ENCODE measurements around the gene CYP39A1. TPM values are rescaled to one million over a fixed set of nuclear protein-coding genes. Genes with fewer than 3 reads are reported as not detected.

The CYP39A1 gene, protein sequence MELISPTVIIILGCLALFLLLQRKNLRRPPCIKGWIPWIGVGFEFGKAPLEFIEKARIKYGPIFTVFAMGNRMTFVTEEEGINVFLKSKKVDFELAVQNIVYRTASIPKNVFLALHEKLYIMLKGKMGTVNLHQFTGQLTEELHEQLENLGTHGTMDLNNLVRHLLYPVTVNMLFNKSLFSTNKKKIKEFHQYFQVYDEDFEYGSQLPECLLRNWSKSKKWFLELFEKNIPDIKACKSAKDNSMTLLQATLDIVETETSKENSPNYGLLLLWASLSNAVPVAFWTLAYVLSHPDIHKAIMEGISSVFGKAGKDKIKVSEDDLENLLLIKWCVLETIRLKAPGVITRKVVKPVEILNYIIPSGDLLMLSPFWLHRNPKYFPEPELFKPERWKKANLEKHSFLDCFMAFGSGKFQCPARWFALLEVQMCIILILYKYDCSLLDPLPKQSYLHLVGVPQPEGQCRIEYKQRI
- under 0.01 and 0.22 TPM in 2 replicates for total RNA-seq (2012; rRNA removed)

DNA sequence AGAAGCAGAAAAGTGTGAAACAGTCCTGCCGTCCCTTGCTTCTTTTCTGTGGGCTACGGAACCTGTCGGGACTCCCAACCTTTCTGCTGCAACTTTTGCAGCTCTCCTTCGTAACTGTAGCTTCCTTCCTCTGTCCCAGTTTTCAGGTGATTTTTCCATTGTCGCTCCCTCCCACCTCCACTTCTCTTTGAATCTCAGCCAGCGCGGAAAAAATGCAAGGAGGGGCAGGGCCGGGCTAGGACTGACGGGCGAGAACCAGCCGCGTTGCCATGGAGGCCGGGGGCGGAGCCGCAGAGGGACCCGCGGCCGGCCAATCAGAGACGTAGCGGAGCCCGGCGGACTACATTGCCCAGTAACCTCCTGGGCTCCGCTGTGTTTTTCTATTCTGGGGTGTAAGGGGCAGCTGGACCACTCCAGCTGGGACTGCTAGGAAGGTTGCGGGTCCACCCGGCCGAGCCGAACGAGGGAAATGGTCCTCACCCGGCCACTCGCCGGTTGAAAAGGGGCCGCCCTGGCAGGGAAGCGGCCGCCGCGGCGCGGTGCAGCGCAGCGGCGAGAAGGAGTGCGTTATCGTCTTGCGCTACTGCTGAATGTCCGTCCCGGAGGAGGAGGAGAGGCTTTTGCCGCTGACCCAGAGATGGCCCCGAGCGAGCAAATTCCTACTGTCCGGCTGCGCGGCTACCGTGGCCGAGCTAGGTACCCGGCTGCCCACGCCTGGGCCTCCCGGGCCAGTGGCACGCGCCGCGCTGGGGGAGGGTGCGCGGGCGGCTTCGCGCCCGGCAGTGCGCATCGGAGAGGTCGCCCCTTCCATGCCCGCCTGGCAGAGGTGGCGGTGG, at the start of gene CYP39A1, which contains the start of gene SLC25A27:
Gene CYP39A1, minus strand, starts transcription at position 216 of the 836 bp plus-strand sequence. CDS start 236 bp downstream, outside the sequence.
Gene SLC25A27, plus strand, starts transcription at position 373 of the 836 bp plus-strand sequence. Its CDS starts 218 bp downstream, at position 591.
- peaks cover 4% of the 10 kb centered on the region for H3K4me1 ChIP-seq (ENCODE audit: control insufficient read depth, insufficient read depth, low read length)
- peak within 1 kb of the TSS; percentile 87 for H3K4me2 ChIP-seq (ENCODE audit: low read length)
- H3K4me3 ChIP-seq (ENCODE audit: low read length) = peak within 1 kb of the TSS; percentile 91
- H3K9me3 ChIP-seq (replicated peaks; ENCODE audit: low read length) = no peaks in the 10 kb centered on the region
- H3K36me3 ChIP-seq (ENCODE audit: insufficient read depth, low read length) = no peaks in the 10 kb centered on the region
- no peaks in the 10 kb centered on the region for H3K27me3 ChIP-seq (ENCODE audit: control insufficient read depth, insufficient read depth, low read length)
- peak within 1 kb of the TSS; percentile 77 for H3K9ac ChIP-seq (ENCODE audit: low read depth, low read length)

- Histone ChIP-seq H3K9me3 (replicated peaks; ENCODE audit: low read length) (no peaks in the 10 kb centered on the region), H3K36me3 (ENCODE audit: insufficient read depth, low read length) (no peaks in the 10 kb centered on the region)
Measured at GRCh38 chr6:46699970-46700369, 47.4 kb upstream of the CYP39A1 start.

GRCh38 chr6:46690911-46691451, 38.4 kb upstream of the CYP39A1 start:
- H3K36me3 ChIP-seq (ENCODE audit: insufficient read depth, low read length) = no peaks in the 10 kb centered on the region
- H3K9me3 ChIP-seq (replicated peaks; ENCODE audit: low read length) = no peaks in the 10 kb centered on the region
- H3K4me3 ChIP-seq (ENCODE audit: low read length) = no peak overlapping the region
- H3K27me3 ChIP-seq (ENCODE audit: control insufficient read depth, insufficient read depth, low read length) = no peaks in the 10 kb centered on the region
- no peak overlapping the region for H3K9ac ChIP-seq (ENCODE audit: low read depth, low read length)
- H3K4me1 ChIP-seq (ENCODE audit: control insufficient read depth, insufficient read depth, low read length) = peaks cover 7% of the 10 kb centered on the region
- no peak overlapping the region for H3K4me2 ChIP-seq (ENCODE audit: low read length)

More at GRCh38 chr6:46699970-46700369, 47.4 kb upstream of the CYP39A1 start:
- no peak overlapping the region for H3K9ac ChIP-seq (ENCODE audit: low read depth, low read length)
- peaks cover 11% of the 10 kb centered on the region for H3K27me3 ChIP-seq (ENCODE audit: control insufficient read depth, insufficient read depth, low read length)
- no peaks in the 10 kb centered on the region for H3K4me1 ChIP-seq (ENCODE audit: control insufficient read depth, insufficient read depth, low read length)
- no peak overlapping the region for H3K4me3 ChIP-seq (ENCODE audit: low read length)
- no peak overlapping the region for H3K4me2 ChIP-seq (ENCODE audit: low read length)

GRCh38 chr6:46690141-46690755, 37.6 kb upstream of the CYP39A1 start:
- Histone ChIP-seq H3K4me1 (ENCODE audit: control insufficient read depth, insufficient read depth, low read length) (peaks cover 7% of the 10 kb centered on the region), H3K36me3 (ENCODE audit: insufficient read depth, low read length) (no peaks in the 10 kb centered on the region), H3K4me3 (ENCODE audit: low read length) (no peak overlapping the region), H3K9me3 (replicated peaks; ENCODE audit: low read length) (no peaks in the 10 kb centered on the region), H3K27me3 (ENCODE audit: control insufficient read depth, insufficient read depth, low read length) (no peaks in the 10 kb centered on the region), H3K9ac (ENCODE audit: low read depth, low read length) (no peak overlapping the region), H3K4me2 (ENCODE audit: low read length) (no peak overlapping the region)

DNA sequence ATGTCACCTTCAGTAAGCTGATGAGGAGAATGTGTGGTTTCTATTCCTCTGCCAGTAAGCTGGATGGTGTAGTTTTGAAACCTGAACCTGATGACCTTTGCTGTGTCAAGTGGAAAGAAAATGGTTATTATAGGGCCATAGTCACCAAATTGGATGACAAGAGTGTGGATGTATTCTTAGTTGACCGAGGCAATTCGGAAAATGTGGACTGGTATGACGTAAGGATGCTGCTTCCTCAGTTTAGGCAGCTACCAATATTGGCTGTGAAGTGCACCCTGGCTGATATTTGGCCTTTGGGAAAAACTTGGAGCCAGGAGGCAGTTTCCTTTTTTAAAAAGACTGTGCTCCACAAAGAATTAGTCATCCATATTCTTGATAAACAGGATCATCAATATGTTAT, 37.0 kb upstream of the CYP39A1 start:
- no peaks in the 10 kb centered on the region for H3K27me3 ChIP-seq (ENCODE audit: control insufficient read depth, insufficient read depth, low read length)
- no peaks in the 10 kb centered on the region for H3K9me3 ChIP-seq (replicated peaks; ENCODE audit: low read length)
- no peak overlapping the region for H3K4me3 ChIP-seq (ENCODE audit: low read length)
- H3K9ac ChIP-seq (ENCODE audit: low read depth, low read length) = no peak overlapping the region
- H3K4me2 ChIP-seq (ENCODE audit: low read length) = no peak overlapping the region
- no peaks in the 10 kb centered on the region for H3K36me3 ChIP-seq (ENCODE audit: insufficient read depth, low read length)
- H3K4me1 ChIP-seq (ENCODE audit: control insufficient read depth, insufficient read depth, low read length) = peaks cover 8% of the 10 kb centered on the region

DNA sequence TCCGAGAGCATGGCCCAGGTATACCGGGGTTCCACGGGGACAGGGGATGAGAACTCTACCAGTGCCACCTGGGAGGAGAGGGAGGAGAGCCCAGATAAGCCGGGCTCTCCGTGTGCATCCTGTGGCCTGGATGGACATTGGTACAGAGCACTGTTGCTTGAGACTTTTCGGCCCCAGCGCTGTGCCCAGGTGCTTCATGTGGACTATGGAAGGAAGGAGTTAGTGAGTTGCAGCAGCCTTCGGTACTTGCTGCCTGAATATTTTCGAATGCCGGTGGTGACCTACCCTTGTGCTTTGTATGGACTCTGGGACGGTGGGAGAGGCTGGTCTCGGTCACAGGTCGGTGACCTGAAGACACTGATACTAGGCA, 36.3 kb upstream of the CYP39A1 start:
- Histone ChIP-seq H3K9ac (ENCODE audit: low read depth, low read length) (no peak overlapping the region), H3K4me2 (ENCODE audit: low read length) (no peak overlapping the region)

GRCh38 chr6:46688117-46688965, 35.7 kb upstream of the CYP39A1 start:
- Histone ChIP-seq H3K4me2 (ENCODE audit: low read length) (no peak overlapping the region), H3K27me3 (ENCODE audit: control insufficient read depth, insufficient read depth, low read length) (no peaks in the 10 kb centered on the region), H3K4me1 (ENCODE audit: control insufficient read depth, insufficient read depth, low read length) (peaks cover 13% of the 10 kb centered on the region), H3K9ac (ENCODE audit: low read depth, low read length) (no peak overlapping the region), H3K9me3 (replicated peaks; ENCODE audit: low read length) (no peaks in the 10 kb centered on the region), H3K36me3 (ENCODE audit: insufficient read depth, low read length) (no peaks in the 10 kb centered on the region), H3K4me3 (ENCODE audit: low read length) (no peak overlapping the region)

More for the DNA sequence above, 36.3 kb upstream of the CYP39A1 start:
- H3K4me3 ChIP-seq (ENCODE audit: low read length) = no peak overlapping the region
- peaks cover 13% of the 10 kb centered on the region for H3K4me1 ChIP-seq (ENCODE audit: control insufficient read depth, insufficient read depth, low read length)
- H3K36me3 ChIP-seq (ENCODE audit: insufficient read depth, low read length) = no peaks in the 10 kb centered on the region
- H3K27me3 ChIP-seq (ENCODE audit: control insufficient read depth, insufficient read depth, low read length) = no peaks in the 10 kb centered on the region
- H3K9me3 ChIP-seq (replicated peaks; ENCODE audit: low read length) = no peaks in the 10 kb centered on the region

DNA sequence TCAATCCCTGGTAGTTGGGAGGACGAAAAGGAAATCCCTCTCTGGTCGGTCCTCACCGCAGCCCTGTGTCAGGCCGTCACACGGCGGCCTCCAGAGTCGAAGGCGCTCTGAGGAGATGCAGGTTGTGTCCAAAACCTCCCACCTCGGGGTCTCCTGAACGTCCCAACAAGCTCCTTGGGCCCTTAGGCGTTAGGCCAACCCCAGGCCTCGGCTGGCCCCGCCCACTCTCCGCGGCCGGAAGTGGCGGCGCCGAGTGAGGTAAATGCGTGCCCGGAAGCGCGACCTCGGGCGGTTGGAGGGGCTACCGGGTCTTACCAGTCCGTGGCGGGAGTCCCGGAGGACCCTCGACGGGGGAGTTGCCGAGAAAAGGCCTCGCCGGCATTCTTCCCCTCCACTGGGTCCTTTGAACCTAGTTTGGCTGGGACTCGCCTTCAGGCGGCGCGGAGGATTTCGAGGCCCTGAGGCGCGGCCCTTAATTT, 35.0 kb upstream of the CYP39A1 start, which contains the start of gene TDRD6:
Gene TDRD6, plus strand, starts transcription at position 267 of the 479 bp plus-strand sequence. CDS start 244 bp downstream, outside the sequence.
- no peak within 1 kb of the TSS for H3K9ac ChIP-seq (ENCODE audit: low read depth, low read length)

GRCh38 chr6:46684771-46685170, 32.2 kb upstream of the CYP39A1 start:
- no peaks in the 10 kb centered on the region for H3K27me3 ChIP-seq (ENCODE audit: control insufficient read depth, insufficient read depth, low read length)
- no peak overlapping the region for H3K9ac ChIP-seq (ENCODE audit: low read depth, low read length)
- no peak overlapping the region for H3K4me2 ChIP-seq (ENCODE audit: low read length)
- H3K4me3 ChIP-seq (ENCODE audit: low read length) = no peak overlapping the region
- no peaks in the 10 kb centered on the region for H3K9me3 ChIP-seq (replicated peaks; ENCODE audit: low read length)
- H3K4me1 ChIP-seq (ENCODE audit: control insufficient read depth, insufficient read depth, low read length) = peaks cover 6% of the 10 kb centered on the region
- H3K36me3 ChIP-seq (ENCODE audit: insufficient read depth, low read length) = no peaks in the 10 kb centered on the region

More for the DNA sequence above, 35.0 kb upstream of the CYP39A1 start, which contains the start of gene TDRD6:
- Histone ChIP-seq H3K4me2 (ENCODE audit: low read length) (no peak within 1 kb of the TSS), H3K36me3 (ENCODE audit: insufficient read depth, low read length) (no peaks in the 10 kb centered on the region), H3K27me3 (ENCODE audit: control insufficient read depth, insufficient read depth, low read length) (no peaks in the 10 kb centered on the region), H3K4me3 (ENCODE audit: low read length) (no peak within 1 kb of the TSS), H3K9me3 (replicated peaks; ENCODE audit: low read length) (no peaks in the 10 kb centered on the region), H3K4me1 (ENCODE audit: control insufficient read depth, insufficient read depth, low read length) (peaks cover 13% of the 10 kb centered on the region)

DNA sequence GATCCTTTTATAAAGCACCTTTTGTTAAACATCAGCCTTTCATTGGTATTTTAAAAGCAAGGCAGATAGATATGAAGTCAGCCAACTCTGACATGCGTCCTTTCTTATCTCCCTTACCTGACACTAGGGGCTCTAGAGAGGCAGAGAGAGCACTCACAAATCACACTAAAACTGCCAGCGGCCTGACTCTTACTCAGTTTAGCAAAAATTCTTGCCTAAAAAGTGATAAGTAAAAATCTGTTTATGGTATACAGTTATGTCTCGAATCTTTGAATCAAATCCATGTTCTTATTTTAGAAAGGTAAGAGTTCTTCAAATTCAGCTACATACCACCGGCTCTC, 24.7 kb upstream of the CYP39A1 start:
- no peak overlapping the region for H3K4me3 ChIP-seq (ENCODE audit: low read length)
- no peaks in the 10 kb centered on the region for H3K9me3 ChIP-seq (replicated peaks; ENCODE audit: low read length)
- H3K27me3 ChIP-seq (ENCODE audit: control insufficient read depth, insufficient read depth, low read length) = no peaks in the 10 kb centered on the region
- H3K4me1 ChIP-seq (ENCODE audit: control insufficient read depth, insufficient read depth, low read length) = no peaks in the 10 kb centered on the region
- no peak overlapping the region for H3K4me2 ChIP-seq (ENCODE audit: low read length)
- no peaks in the 10 kb centered on the region for H3K36me3 ChIP-seq (ENCODE audit: insufficient read depth, low read length)
- no peak overlapping the region for H3K9ac ChIP-seq (ENCODE audit: low read depth, low read length)
